SK-N-SH treated with all-trans-retinoic acid at 6 μM for 48 hours (cell line): ENCODE results near the gene TCERG1L.

ENCODE experiments used
- ATAC-seq: fragments of 200-7000 bp; cut with Tn5 transposase; 3 replicates; pipeline ENCODE4 v1.9.1; 2020; ENCODE audit warnings: mild to moderate bottlenecking, moderate library complexity
- ARNTL ChIP-seq: fragments of 450-650 bp; formaldehyde crosslinking; IDR thresholded peaks from 2 replicates; pipeline ENCODE4 v1.5.0; 2020; ENCODE audit warnings: low read depth, mild to moderate bottlenecking, moderate library complexity, borderline replicate concordance
- BACH2 ChIP-seq: fragments of 250-450 bp; sonication (Bioruptor Pico); IDR thresholded peaks from 2 replicates; pipeline ENCODE4 v1.9.0; 2021; ENCODE audit warnings: mild to moderate bottlenecking, borderline replicate concordance
- CSDC2 ChIP-seq: fragments of 250-450 bp; sonication (Bioruptor Pico); IDR thresholded peaks from 2 replicates; pipeline ENCODE4 v1.5.0; 2020; ENCODE audit warnings: mild to moderate bottlenecking, moderate library complexity
- ESRRG ChIP-seq: fragments of 250-450 bp; sonication (Bioruptor Pico); IDR thresholded peaks from 2 replicates; pipeline ENCODE4 v1.6.1; 2021; ENCODE audit warnings: mild to moderate bottlenecking
- GLIS3 ChIP-seq: fragments of 250-450 bp; sonication (Bioruptor Pico); IDR thresholded peaks from 2 replicates; pipeline ENCODE4 v1.5.0; 2020; ENCODE audit warnings: mild to moderate bottlenecking, moderate library complexity
- ISL1 ChIP-seq: fragments of 250-450 bp; sonication (Bioruptor Pico); IDR thresholded peaks from 2 replicates; pipeline ENCODE4 v2.1.2; 2022; ENCODE audit warnings: mild to moderate bottlenecking, moderate library complexity
- OSR1 ChIP-seq: fragments of 250-450 bp; sonication (Bioruptor Pico); IDR thresholded peaks from 2 replicates; pipeline ENCODE4 v1.8.0; 2022; ENCODE audit warnings: moderate library complexity, mild to moderate bottlenecking, inconsistent platforms
- PPARA ChIP-seq: fragments of 250-450 bp; sonication (Bioruptor Pico); IDR thresholded peaks from 2 replicates; pipeline ENCODE4 v1.5.0; 2020; ENCODE audit warnings: mild to moderate bottlenecking, borderline replicate concordance
- SNAI2 ChIP-seq: fragments of 250-450 bp; sonication (Bioruptor Pico); IDR thresholded peaks from 2 replicates; pipeline ENCODE4 v1.5.0; 2020; ENCODE audit warnings: mild to moderate bottlenecking, moderate library complexity
- TCF4 ChIP-seq: fragments of 250-450 bp; sonication (Bioruptor Pico); IDR thresholded peaks from 2 replicates; pipeline ENCODE4 v1.8.0; 2021; ENCODE audit warnings: mild to moderate bottlenecking, moderate library complexity, borderline replicate concordance
- ZFP3 ChIP-seq: fragments of 250-450 bp; sonication (Bioruptor Pico); IDR thresholded peaks from 2 replicates; pipeline ENCODE4 v1.5.0; 2020; ENCODE audit warnings: mild to moderate bottlenecking, moderate library complexity
- ZFP30 ChIP-seq: fragments of 450-650 bp; formaldehyde crosslinking; IDR thresholded peaks from 2 replicates; pipeline ENCODE4 v1.5.0; 2022; ENCODE audit warnings: mild to moderate bottlenecking, moderate library complexity
- ZNF565 ChIP-seq: fragments of 450-650 bp; formaldehyde crosslinking; conservative IDR thresholded peaks from 2 replicates; pipeline ENCODE4 v1.5.0; 2020; ENCODE audit warnings: low read depth, mild to moderate bottlenecking, moderate library complexity
- ZNF70 ChIP-seq: fragments of 450-650 bp; formaldehyde crosslinking; IDR thresholded peaks from 2 replicates; pipeline ENCODE4 v1.5.0; 2020; ENCODE audit warnings: mild to moderate bottlenecking, moderate library complexity
- ZNF8 ChIP-seq: fragments of 450-650 bp; formaldehyde crosslinking; IDR thresholded peaks from 2 replicates; pipeline ENCODE4 v1.5.0; 2020; ENCODE audit warnings: mild to moderate bottlenecking, moderate library complexity
- TF ChIP-seq, protein P1 (sequence below): fragments of 250-450 bp; sonication (Bioruptor Pico); IDR thresholded peaks from 2 replicates; pipeline ENCODE4 v1.5.0; 2020; ENCODE audit warnings: mild to moderate bottlenecking, moderate library complexity
- TF ChIP-seq, protein P2 (sequence below): fragments of 250-450 bp; sonication (Bioruptor Pico); IDR thresholded peaks from 2 replicates; pipeline ENCODE4 v1.5.1; 2020; ENCODE audit warnings: low read depth, mild to moderate bottlenecking, moderate library complexity
- TF ChIP-seq, protein P3 (sequence below): fragments of 250-450 bp; sonication (Bioruptor Pico); IDR thresholded peaks from 2 replicates; pipeline ENCODE4 v1.5.1; 2021; ENCODE audit warnings: mild to moderate bottlenecking, moderate library complexity
- TF ChIP-seq, protein P4 (sequence below): fragments of 250-450 bp; sonication (Bioruptor Pico); IDR thresholded peaks from 2 replicates; pipeline ENCODE4 v1.8.0; 2020; ENCODE audit warnings: mild to moderate bottlenecking, moderate library complexity, borderline replicate concordance

TCERG1L gene

DNA sequence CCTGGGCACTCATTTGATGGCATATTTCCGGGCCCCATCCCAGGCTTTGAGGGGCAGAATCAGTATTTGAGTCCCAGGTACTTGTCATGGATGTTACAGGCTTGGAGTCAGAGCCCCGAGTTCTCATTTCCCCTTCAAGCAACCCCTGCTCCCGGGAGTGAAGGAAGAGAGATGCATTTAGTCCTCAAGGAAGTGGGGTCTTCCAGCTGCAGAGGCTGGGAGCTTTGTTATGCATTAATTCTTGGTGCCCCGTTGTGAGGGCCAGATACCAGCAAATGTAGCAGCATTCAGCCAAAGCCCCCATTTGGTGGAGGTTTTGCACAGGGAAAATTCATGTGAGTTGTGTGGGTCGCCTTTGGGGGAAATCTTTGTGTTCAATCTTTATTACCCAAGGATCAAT lies 38.7 kb upstream of the TCERG1L start (continued):
- TF ChIP-seq, protein P1, sequence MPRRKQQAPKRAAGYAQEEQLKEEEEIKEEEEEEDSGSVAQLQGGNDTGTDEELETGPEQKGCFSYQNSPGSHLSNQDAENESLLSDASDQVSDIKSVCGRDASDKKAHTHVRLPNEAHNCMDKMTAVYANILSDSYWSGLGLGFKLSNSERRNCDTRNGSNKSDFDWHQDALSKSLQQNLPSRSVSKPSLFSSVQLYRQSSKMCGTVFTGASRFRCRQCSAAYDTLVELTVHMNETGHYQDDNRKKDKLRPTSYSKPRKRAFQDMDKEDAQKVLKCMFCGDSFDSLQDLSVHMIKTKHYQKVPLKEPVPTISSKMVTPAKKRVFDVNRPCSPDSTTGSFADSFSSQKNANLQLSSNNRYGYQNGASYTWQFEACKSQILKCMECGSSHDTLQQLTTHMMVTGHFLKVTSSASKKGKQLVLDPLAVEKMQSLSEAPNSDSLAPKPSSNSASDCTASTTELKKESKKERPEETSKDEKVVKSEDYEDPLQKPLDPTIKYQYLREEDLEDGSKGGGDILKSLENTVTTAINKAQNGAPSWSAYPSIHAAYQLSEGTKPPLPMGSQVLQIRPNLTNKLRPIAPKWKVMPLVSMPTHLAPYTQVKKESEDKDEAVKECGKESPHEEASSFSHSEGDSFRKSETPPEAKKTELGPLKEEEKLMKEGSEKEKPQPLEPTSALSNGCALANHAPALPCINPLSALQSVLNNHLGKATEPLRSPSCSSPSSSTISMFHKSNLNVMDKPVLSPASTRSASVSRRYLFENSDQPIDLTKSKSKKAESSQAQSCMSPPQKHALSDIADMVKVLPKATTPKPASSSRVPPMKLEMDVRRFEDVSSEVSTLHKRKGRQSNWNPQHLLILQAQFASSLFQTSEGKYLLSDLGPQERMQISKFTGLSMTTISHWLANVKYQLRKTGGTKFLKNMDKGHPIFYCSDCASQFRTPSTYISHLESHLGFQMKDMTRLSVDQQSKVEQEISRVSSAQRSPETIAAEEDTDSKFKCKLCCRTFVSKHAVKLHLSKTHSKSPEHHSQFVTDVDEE (CRISPR knock-in tag) = no peak
- TF ChIP-seq SNAI2 = no peak
- no peak for TF ChIP-seq ZFP30 (CRISPR knock-in tag)
- no peak for TF ChIP-seq ZNF8
- TF ChIP-seq ESRRG (CRISPR knock-in tag) = no peak

GRCh38 chr10:131346456-131346855 lies 34.9 kb upstream of the TCERG1L start:
- TF ChIP-seq, protein P2, sequence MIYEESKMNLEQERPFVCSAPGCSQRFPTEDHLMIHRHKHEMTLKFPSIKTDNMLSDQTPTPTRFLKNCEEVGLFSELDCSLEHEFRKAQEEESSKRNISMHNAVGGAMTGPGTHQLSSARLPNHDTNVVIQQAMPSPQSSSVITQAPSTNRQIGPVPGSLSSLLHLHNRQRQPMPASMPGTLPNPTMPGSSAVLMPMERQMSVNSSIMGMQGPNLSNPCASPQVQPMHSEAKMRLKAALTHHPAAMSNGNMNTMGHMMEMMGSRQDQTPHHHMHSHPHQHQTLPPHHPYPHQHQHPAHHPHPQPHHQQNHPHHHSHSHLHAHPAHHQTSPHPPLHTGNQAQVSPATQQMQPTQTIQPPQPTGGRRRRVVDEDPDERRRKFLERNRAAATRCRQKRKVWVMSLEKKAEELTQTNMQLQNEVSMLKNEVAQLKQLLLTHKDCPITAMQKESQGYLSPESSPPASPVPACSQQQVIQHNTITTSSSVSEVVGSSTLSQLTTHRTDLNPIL (CRISPR knock-in tag) = no peak
- TF ChIP-seq, protein P3, sequence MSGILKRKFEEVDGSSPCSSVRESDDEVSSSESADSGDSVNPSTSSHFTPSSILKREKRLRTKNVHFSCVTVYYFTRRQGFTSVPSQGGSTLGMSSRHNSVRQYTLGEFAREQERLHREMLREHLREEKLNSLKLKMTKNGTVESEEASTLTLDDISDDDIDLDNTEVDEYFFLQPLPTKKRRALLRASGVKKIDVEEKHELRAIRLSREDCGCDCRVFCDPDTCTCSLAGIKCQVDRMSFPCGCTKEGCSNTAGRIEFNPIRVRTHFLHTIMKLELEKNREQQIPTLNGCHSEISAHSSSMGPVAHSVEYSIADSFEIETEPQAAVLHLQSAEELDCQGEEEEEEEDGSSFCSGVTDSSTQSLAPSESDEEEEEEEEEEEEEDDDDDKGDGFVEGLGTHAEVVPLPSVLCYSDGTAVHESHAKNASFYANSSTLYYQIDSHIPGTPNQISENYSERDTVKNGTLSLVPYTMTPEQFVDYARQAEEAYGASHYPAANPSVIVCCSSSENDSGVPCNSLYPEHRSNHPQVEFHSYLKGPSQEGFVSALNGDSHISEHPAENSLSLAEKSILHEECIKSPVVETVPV (CRISPR knock-in tag) = no peak
- TF ChIP-seq, protein P4, sequence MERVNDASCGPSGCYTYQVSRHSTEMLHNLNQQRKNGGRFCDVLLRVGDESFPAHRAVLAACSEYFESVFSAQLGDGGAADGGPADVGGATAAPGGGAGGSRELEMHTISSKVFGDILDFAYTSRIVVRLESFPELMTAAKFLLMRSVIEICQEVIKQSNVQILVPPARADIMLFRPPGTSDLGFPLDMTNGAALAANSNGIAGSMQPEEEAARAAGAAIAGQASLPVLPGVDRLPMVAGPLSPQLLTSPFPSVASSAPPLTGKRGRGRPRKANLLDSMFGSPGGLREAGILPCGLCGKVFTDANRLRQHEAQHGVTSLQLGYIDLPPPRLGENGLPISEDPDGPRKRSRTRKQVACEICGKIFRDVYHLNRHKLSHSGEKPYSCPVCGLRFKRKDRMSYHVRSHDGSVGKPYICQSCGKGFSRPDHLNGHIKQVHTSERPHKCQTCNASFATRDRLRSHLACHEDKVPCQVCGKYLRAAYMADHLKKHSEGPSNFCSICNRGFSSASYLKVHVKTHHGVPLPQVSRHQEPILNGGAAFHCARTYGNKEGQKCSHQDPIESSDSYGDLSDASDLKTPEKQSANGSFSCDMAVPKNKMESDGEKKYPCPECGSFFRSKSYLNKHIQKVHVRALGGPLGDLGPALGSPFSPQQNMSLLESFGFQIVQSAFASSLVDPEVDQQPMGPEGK (CRISPR knock-in tag) = no peak
- no peak for TF ChIP-seq CSDC2 (CRISPR knock-in tag)
- TF ChIP-seq ZFP3 (CRISPR knock-in tag) = no peak
- TF ChIP-seq GLIS3 (CRISPR knock-in tag) = no peak
- no peak for TF ChIP-seq TCF4 (CRISPR knock-in tag)
- TF ChIP-seq ZNF565 (CRISPR knock-in tag) = no peak
- no peak for TF ChIP-seq ZNF70 (CRISPR knock-in tag)
- TF ChIP-seq, all 23 proteins: peak for 0
- ATAC-seq = no peak

DNA sequence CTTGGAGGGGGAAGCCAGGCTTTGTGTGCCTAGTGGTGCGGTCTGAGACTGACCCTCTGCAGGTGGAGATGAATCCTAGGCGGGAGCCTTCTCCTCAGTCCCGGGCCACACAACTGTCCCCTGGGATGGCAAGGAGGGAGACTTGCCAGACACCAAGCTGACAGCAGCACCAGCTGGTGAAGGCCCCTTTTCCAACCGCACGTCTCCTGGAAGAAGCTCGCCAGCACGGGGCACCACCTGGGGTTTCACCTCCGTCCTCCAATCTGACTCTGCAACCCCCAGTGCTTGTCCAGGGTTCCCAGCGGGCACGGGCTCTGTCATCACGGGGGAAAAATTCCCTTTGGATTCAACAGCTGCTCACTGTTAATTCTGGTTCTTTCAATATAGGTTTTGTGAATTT lies 34.2 kb upstream of the TCERG1L start:
- ATAC-seq = no peak
- TF ChIP-seq TCF4 (CRISPR knock-in tag) = no peak
- TF ChIP-seq CSDC2 (CRISPR knock-in tag) = no peak
- no peak for TF ChIP-seq ZNF70 (CRISPR knock-in tag)
- no peak for TF ChIP-seq BACH2 (CRISPR knock-in tag)
- TF ChIP-seq ARNTL = no peak
- no peak for TF ChIP-seq ISL1 (CRISPR knock-in tag)
- TF ChIP-seq PPARA (CRISPR knock-in tag) = no peak
- no peak for TF ChIP-seq ZFP30 (CRISPR knock-in tag)
- TF ChIP-seq, protein P3 (CRISPR knock-in tag) = no peak
- TF ChIP-seq ZNF565 (CRISPR knock-in tag) = no peak
- TF ChIP-seq, protein P4 (CRISPR knock-in tag) = no peak
- TF ChIP-seq OSR1 (CRISPR knock-in tag) = no peak
- TF ChIP-seq, protein P1 (CRISPR knock-in tag) = no peak
- no peak for TF ChIP-seq ESRRG (CRISPR knock-in tag)
- no peak for TF ChIP-seq ZFP3 (CRISPR knock-in tag)
- TF ChIP-seq ZNF8 = no peak
- TF ChIP-seq, protein P2 (CRISPR knock-in tag) = no peak
